OCI-LY7 (cell line): ENCODE results near the gene OFD1.
"Not testable (repeated sequence)": the region's sequence is repeated elsewhere in the genome, so short reads cannot be mapped to it uniquely, and the experiment has no call there.

Source experiments
- EZH2phosphoT487 ChIP-seq: fragments of 200-600 bp; sonication (generic); IDR thresholded peaks from 2 replicates; pipeline ENCODE4 v1.6.1; 2018; ENCODE audit warnings: low read depth, borderline replicate concordance, mild to moderate bottlenecking, mixed run types, antibody characterized with exemption, low read length, moderate library complexity, mixed read lengths
- TF ChIP-seq, protein P1 (sequence below): fragments of 200-600 bp; sonication (generic); conservative IDR thresholded peaks from 2 replicates; pipeline ENCODE4 v1.5.1; 2014; ENCODE audit warnings: mild to moderate bottlenecking, antibody characterized with exemption, low read length, moderate library complexity, mixed read lengths

DNA sequence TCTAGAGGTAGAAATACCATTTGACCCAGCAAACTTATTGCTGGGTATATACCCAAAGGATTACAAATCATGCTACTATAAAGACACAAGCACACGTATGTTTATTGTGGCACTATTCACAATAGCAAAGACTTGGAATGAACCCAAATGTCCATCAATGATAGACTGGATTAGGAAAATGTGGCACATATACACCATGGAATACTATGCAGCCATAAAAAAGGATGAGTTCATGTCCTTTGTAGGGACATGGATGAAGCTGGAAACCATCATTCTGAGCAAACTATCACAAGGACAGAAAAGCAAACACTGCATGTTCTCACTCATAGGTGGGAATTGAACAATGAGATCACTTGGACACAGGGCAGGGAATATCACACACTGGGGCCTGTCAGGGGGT lies 4.0 kb upstream of the OFD1 start:
- not testable (repeated sequence) for TF ChIP-seq EZH2phosphoT487
- TF ChIP-seq, protein P1, sequence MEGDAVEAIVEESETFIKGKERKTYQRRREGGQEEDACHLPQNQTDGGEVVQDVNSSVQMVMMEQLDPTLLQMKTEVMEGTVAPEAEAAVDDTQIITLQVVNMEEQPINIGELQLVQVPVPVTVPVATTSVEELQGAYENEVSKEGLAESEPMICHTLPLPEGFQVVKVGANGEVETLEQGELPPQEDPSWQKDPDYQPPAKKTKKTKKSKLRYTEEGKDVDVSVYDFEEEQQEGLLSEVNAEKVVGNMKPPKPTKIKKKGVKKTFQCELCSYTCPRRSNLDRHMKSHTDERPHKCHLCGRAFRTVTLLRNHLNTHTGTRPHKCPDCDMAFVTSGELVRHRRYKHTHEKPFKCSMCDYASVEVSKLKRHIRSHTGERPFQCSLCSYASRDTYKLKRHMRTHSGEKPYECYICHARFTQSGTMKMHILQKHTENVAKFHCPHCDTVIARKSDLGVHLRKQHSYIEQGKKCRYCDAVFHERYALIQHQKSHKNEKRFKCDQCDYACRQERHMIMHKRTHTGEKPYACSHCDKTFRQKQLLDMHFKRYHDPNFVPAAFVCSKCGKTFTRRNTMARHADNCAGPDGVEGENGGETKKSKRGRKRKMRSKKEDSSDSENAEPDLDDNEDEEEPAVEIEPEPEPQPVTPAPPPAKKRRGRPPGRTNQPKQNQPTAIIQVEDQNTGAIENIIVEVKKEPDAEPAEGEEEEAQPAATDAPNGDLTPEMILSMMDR, result not testable (repeated sequence)
